ENCODE measurements around the gene MPI.

The MPI gene

DNA sequence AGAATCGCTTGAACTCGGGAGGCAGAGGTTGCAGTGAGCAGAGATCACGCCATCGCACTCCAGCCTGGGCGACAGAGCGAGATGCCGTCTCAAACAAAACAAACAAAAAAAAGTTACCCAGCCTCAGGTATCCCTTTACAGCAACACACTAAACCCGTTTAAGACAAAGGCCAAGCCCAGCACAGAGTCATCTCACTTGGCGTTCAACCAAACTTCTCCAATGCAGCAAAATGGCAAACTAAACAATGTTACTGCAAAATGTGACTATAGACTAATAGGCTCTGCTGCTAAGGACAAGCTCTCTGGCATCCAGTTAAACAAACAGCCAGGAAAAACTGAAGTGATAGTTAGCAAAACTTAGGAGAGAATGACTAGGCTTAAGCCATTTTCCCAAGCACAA is 23.2 kb downstream of the MPI start:
- TF ChIP-seq FOXP2 (optimal IDR thresholded peaks at IDR 0.05; ENCODE audit: borderline replicate concordance, extremely low read depth, extremely low read length, insufficient read depth) (no peak), SIN3A (IDR thresholded peaks at IDR 0.05; ENCODE audit: borderline replicate concordance, insufficient read depth, low read length) (no peak), TAF1 (IDR thresholded peaks at IDR 0.05; ENCODE audit: borderline replicate concordance, insufficient read depth, low read length) (no peak), POLR2AphosphoS5 (IDR thresholded peaks at IDR 0.05; ENCODE audit: low read depth, low read length) (no peak)
- TF ChIP-seq, protein P1, sequence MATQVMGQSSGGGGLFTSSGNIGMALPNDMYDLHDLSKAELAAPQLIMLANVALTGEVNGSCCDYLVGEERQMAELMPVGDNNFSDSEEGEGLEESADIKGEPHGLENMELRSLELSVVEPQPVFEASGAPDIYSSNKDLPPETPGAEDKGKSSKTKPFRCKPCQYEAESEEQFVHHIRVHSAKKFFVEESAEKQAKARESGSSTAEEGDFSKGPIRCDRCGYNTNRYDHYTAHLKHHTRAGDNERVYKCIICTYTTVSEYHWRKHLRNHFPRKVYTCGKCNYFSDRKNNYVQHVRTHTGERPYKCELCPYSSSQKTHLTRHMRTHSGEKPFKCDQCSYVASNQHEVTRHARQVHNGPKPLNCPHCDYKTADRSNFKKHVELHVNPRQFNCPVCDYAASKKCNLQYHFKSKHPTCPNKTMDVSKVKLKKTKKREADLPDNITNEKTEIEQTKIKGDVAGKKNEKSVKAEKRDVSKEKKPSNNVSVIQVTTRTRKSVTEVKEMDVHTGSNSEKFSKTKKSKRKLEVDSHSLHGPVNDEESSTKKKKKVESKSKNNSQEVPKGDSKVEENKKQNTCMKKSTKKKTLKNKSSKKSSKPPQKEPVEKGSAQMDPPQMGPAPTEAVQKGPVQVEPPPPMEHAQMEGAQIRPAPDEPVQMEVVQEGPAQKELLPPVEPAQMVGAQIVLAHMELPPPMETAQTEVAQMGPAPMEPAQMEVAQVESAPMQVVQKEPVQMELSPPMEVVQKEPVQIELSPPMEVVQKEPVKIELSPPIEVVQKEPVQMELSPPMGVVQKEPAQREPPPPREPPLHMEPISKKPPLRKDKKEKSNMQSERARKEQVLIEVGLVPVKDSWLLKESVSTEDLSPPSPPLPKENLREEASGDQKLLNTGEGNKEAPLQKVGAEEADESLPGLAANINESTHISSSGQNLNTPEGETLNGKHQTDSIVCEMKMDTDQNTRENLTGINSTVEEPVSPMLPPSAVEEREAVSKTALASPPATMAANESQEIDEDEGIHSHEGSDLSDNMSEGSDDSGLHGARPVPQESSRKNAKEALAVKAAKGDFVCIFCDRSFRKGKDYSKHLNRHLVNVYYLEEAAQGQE (IDR thresholded peaks at IDR 0.05; ENCODE audit: insufficient read depth in 1 of 2, low read depth in 2 of 2, low read length in 2 of 2): no peak

DNA sequence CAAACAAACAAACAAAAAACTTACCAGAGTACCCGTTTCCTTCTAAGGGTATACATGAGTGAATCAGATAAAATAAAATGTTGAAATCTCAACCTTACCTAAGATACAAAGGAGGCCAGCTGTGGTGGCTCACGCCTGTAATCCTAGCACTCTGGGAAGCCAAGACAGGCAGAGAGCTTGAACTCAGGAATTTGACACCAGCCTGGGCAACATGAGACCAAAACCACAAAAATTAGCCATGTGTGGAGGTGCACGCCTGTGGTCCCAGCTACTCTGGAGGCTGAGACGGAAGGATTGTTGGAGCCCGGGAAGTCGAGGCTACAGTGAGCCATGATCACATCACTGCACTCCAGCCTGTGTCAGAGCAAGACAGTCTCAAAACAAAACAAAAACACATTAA is 27.8 kb downstream of the MPI start:
- TF ChIP-seq TAF1 (IDR thresholded peaks at IDR 0.05; ENCODE audit: borderline replicate concordance, insufficient read depth, low read length) (no peak), SIN3A (IDR thresholded peaks at IDR 0.05; ENCODE audit: borderline replicate concordance, insufficient read depth, low read length) (no peak), POLR2AphosphoS5 (IDR thresholded peaks at IDR 0.05; ENCODE audit: low read depth, low read length) (no peak), FOXP2 (optimal IDR thresholded peaks at IDR 0.05; ENCODE audit: borderline replicate concordance, extremely low read depth, extremely low read length, insufficient read depth) (no peak)
- TF ChIP-seq, protein P1 (IDR thresholded peaks at IDR 0.05; ENCODE audit: insufficient read depth in 1 of 2, low read depth in 2 of 2, low read length in 2 of 2): no peak

DNA sequence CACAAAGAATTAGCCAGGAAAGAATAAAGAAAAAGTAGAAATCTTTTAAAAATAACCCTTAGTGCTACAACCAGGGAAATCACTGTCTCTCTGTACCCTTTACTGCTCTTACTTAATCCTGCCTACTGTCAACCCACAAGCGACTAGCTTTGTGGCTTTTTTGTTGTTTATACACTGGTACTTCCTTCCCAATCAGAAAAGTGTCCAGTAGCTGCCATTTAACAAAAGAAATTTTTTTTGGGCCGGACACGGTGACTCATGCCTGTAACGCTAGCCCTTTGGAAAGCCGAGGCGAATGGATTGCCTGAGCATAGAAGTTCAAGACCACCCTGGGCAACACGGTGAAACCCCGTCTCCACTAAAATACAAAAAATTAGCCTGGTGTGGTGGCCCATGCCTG is 30.6 kb downstream of the MPI start:
- TF ChIP-seq TAF1 (IDR thresholded peaks at IDR 0.05; ENCODE audit: borderline replicate concordance, insufficient read depth, low read length) (no peak), POLR2AphosphoS5 (IDR thresholded peaks at IDR 0.05; ENCODE audit: low read depth, low read length) (no peak), FOXP2 (optimal IDR thresholded peaks at IDR 0.05; ENCODE audit: borderline replicate concordance, extremely low read depth, extremely low read length, insufficient read depth) (no peak), SIN3A (IDR thresholded peaks at IDR 0.05; ENCODE audit: borderline replicate concordance, insufficient read depth, low read length) (no peak)
- TF ChIP-seq, protein P1 (IDR thresholded peaks at IDR 0.05; ENCODE audit: insufficient read depth in 1 of 2, low read depth in 2 of 2, low read length in 2 of 2): no peak

DNA sequence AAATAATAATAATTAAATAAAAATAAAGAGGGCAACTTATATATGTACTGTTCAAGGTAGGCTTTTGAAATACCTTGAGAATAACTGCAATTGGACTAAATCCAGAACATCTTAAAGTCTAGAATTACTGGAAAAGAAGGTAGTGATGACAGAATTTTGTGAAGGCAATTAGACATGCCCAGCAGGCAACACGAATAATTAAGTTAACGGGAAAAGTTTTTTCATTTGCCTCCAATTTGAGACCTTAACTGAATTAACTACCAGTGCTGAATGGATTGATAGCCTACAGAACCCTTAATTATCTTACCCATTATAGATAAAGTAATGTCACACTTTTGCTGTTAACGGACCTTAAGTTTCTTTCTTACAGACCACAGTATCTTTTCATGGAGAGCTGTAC is 34.7 kb downstream of the MPI start:
- TF ChIP-seq SIN3A (IDR thresholded peaks at IDR 0.05; ENCODE audit: borderline replicate concordance, insufficient read depth, low read length): no peak
- TF ChIP-seq TAF1 (IDR thresholded peaks at IDR 0.05; ENCODE audit: borderline replicate concordance, insufficient read depth, low read length): no peak
- TF ChIP-seq FOXP2 (optimal IDR thresholded peaks at IDR 0.05; ENCODE audit: borderline replicate concordance, extremely low read depth, extremely low read length, insufficient read depth): no peak
- TF ChIP-seq POLR2AphosphoS5 (IDR thresholded peaks at IDR 0.05; ENCODE audit: low read depth, low read length): no peak
- TF ChIP-seq, protein P1 (IDR thresholded peaks at IDR 0.05; ENCODE audit: insufficient read depth in 1 of 2, low read depth in 2 of 2, low read length in 2 of 2): no peak

DNA sequence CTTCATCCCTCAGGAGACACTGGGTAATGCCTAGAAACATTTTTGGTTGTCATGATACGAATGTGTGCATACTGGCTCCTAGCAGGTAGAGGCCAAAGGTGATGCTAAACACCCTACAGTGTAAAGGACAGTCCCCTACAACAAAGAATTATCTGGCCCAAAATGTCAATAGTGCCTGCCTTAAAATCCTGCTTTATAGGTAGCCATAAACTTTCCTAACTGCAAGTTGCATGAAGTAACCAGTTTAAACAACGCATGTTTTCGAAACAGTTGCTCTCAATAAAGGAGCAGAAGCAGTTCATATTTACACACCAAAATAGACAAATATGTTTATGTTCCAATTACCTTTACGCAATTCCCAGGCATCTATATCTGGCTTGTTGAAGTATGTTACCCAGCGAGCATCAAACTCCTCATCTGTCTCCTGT is 38.9 kb downstream of the MPI start:
- TF ChIP-seq SIN3A (IDR thresholded peaks at IDR 0.05; ENCODE audit: borderline replicate concordance, insufficient read depth, low read length): no peak
- no peak for TF ChIP-seq POLR2AphosphoS5 (IDR thresholded peaks at IDR 0.05; ENCODE audit: low read depth, low read length)
- no peak for TF ChIP-seq FOXP2 (optimal IDR thresholded peaks at IDR 0.05; ENCODE audit: borderline replicate concordance, extremely low read depth, extremely low read length, insufficient read depth)
- no peak for TF ChIP-seq TAF1 (IDR thresholded peaks at IDR 0.05; ENCODE audit: borderline replicate concordance, insufficient read depth, low read length)
- TF ChIP-seq, protein P1 (IDR thresholded peaks at IDR 0.05; ENCODE audit: insufficient read depth in 1 of 2, low read depth in 2 of 2, low read length in 2 of 2): no peak

Measured in PFSK-1 (cell line).